GM12878 (cell line): Measurements from ENCODE around the gene OR13C3. TPM values are rescaled to one million over a fixed set of nuclear protein-coding genes. Genes with fewer than 3 reads are reported as not detected.

Experiments
- ATAC-seq: fragments of 200-7000 bp; cut with Tn5 transposase; 3 replicates; pipeline ENCODE4 v1.9.1; 2020; ENCODE audit warnings: mild to moderate bottlenecking, moderate library complexity
- BruUV-seq: library from RNA; stranded (reverse); fragments of 400-500 nt; replicated peaks from 2 replicates; lab custom pipeline; 2021; lab: Mats Ljungman, UMichigan
- CTCF ChIA-PET: fragments of 300-600 bp; sonication (Branson Sonifier 250); formaldehyde crosslinking; extraction: SDS; loops from one replicate; lab custom pipeline; 2021; ENCODE audit warnings: inconsistent platforms; lab: Yijun Ruan, JAX
- POLR2A ChIA-PET: fragments of 350-600 bp; formaldehyde crosslinking; extraction: SDS; loops from one replicate; lab custom pipeline; 2021; ENCODE audit warnings: inconsistent platforms; lab: Charles Lee
- RAD21 ChIA-PET: fragments of 300-600 bp; sonication (Branson Sonifier 250); formaldehyde crosslinking; loops from one replicate; lab custom pipeline; 2023; ENCODE audit warnings: antibody characterized with exemption; ENCODE audit not compliant: unreplicated experiment; lab: Charles Lee
- SMC1A ChIA-PET: fragments of 300-600 bp; sonication (Branson Sonifier 250); formaldehyde crosslinking; loops from one replicate; lab custom pipeline; 2023; ENCODE audit not compliant: unreplicated experiment, uncharacterized antibody; lab: Charles Lee
- DNase-seq: peaks from one replicate; pipeline ENCODE4 v3.0.0-alpha.2; 2011; ENCODE audit warnings: low read depth, low spot score
- FAIRE-seq: peaks from 3 replicates; lab custom pipeline; 2011; peaks lifted over from hg19 to GRCh38; lab: Jason Lieb, UNC
- H2AFZ ChIP-seq: 2 replicates; pipeline ENCODE4 v1.6.0; 2011; ENCODE audit warnings: low read depth, low read length, control low read depth; ENCODE audit not compliant: control insufficient read depth
- H3K27ac ChIP-seq: 2 replicates; pipeline ENCODE4 v1.5.1; 2011; ENCODE audit warnings: control low read depth; ENCODE audit not compliant: control insufficient read depth, insufficient read depth
- H3K27me3 ChIP-seq, 2 experiments: replicated peaks in 1 of 2; 2 replicates each; pipeline versions ENCODE4 v1.6.0 to v1.6.1; 2011; ENCODE audit warnings: low read length in 1 of 2; ENCODE audit not compliant: control insufficient read depth in 2 of 2, insufficient read depth in 2 of 2
- H3K36me3 ChIP-seq, 2 experiments: 2 replicates each; pipeline ENCODE4 v1.5.1; 2011; ENCODE audit warnings: low read length in 1 of 2; ENCODE audit not compliant: control insufficient read depth in 2 of 2, insufficient read depth in 2 of 2
- H3K4me1 ChIP-seq: 2 replicates; pipeline ENCODE4 v1.6.1; 2011; ENCODE audit warnings: mild to moderate bottlenecking, low read length, moderate library complexity, mixed read lengths; ENCODE audit not compliant: control insufficient read depth, insufficient read depth
- H3K4me2 ChIP-seq: 2 replicates; pipeline ENCODE4 v1.6.0; 2011; ENCODE audit warnings: control low read depth; ENCODE audit not compliant: control insufficient read depth, insufficient read depth
- H3K4me3 ChIP-seq: fragments of 200-600 bp; sonication (generic); 2 replicates; pipeline ENCODE4 v1.5.1; 2016
- H3K79me2 ChIP-seq: 2 replicates; pipeline ENCODE4 v1.6.0; 2011; ENCODE audit warnings: low read length; ENCODE audit not compliant: control insufficient read depth, insufficient read depth
- H3K9ac ChIP-seq: 2 replicates; pipeline ENCODE4 v1.8.0; 2011; ENCODE audit warnings: low read length, control low read depth, mixed read lengths; ENCODE audit not compliant: control insufficient read depth, insufficient read depth
- H3K9me3 ChIP-seq: replicated peaks from 3 replicates; pipeline ENCODE4 v1.5.1; 2011; ENCODE audit warnings: mild to moderate bottlenecking, low read length; ENCODE audit not compliant: control insufficient read depth, insufficient read depth
- H4K20me1 ChIP-seq: 2 replicates; pipeline ENCODE4 v1.6.0; 2011; ENCODE audit not compliant: control insufficient read depth, insufficient read depth
- IKZF1 ChIP-seq: fragments of 450-650 bp; conservative IDR thresholded peaks from 2 replicates; pipeline ENCODE4 v1.6.1; 2017; ENCODE audit warnings: antibody characterized with exemption, mild to moderate bottlenecking
- MEF2B ChIP-seq: fragments of 450-650 bp; IDR thresholded peaks from 2 replicates; pipeline ENCODE4 v1.6.1; 2018; ENCODE audit warnings: mild to moderate bottlenecking, moderate library complexity; ENCODE audit not compliant: partially characterized antibody, poor library complexity, severe bottlenecking
- RFX5 ChIP-seq: IDR thresholded peaks from 2 replicates; pipeline ENCODE4 v1.6.1; 2011; ENCODE audit warnings: low read depth, low read length, improper control_type of control experiment
- RUNX3 ChIP-seq: IDR thresholded peaks from 2 replicates; pipeline ENCODE4 v1.6.1; 2012; ENCODE audit warnings: low read length, inconsistent platforms
- SMAD1 ChIP-seq: fragments of 450-650 bp; IDR thresholded peaks from 2 replicates; pipeline ENCODE4 v1.6.1; 2018; ENCODE audit warnings: mild to moderate bottlenecking, low read depth; ENCODE audit not compliant: partially characterized antibody
- SMARCA5 ChIP-seq: fragments of 450-650 bp; IDR thresholded peaks from 2 replicates; pipeline ENCODE4 v1.6.1; 2017; ENCODE audit warnings: mild to moderate bottlenecking
- WGBS: methylation state at CpG from one replicate; pipeline ENCODE4 v1.1.6; 2016; ENCODE audit warnings: low lambda C conversion rate; ENCODE audit not compliant: insufficient replicate concordance, insufficient coverage; ENCODE audit errors: missing lambda C conversion rate; 5-methylcytosine and 5-hydroxymethylcytosine counted together
- in situ Hi-C: fragments of 300-500 bp; cut with MboI; formaldehyde crosslinking; loops from 9 replicates; pipeline ENCODE4 v1.14.3; 2018; ENCODE audit warnings: mixed read lengths
- intact Hi-C: fragments of 100-400 bp; cut with micrococcal nuclease; formaldehyde crosslinking; loops from one replicate; pipeline ENCODE4 v1.14.2; 2022; ENCODE audit not compliant: unreplicated experiment
- polyA plus RNA-seq, 11 experiments: library from polyadenylated mRNA; depleted of rRNA in 4 of 11; unstranded in 6 of 11; stranded (reverse) in 5 of 11; fragments of >200 nt; fragmentation: Nextera tagmentation in 4 of 11; fragmentation: Illumina TruSeq in 1 of 11; extraction: Ambion mirVana in 4 of 11; extraction: Trizol in 1 of 11; gene quantifications; 1 replicate in 1 of 11; 2 replicates in 10 of 11; pipeline versions ENCODE4 v1.2.1 to v1.2.3, GENCODE V29; 2011 to 2016; ENCODE audit warnings: inconsistent platforms in 2 of 11, missing spikeins in 2 of 11, low read depth in 1 of 11
- total RNA-seq, 4 experiments: library from RNA; depleted of rRNA in 3 of 4; stranded (reverse); fragments of >200 nt in 3 of 4; fragmentation: Illumina TruSeq in 1 of 4; extraction: Trizol in 1 of 4; gene quantifications; 2 replicates each; pipeline versions ENCODE4 v1.2.1 to v1.2.3, GENCODE V29; 2013 to 2021

The OR13C3 gene
- total and polyA plus RNA-seq, 10 of the 15 experiments (the other 5 are each of a cell fraction or from before 2014, with no cell fraction given), result 0.87 TPM; not detected in 9

DNA sequence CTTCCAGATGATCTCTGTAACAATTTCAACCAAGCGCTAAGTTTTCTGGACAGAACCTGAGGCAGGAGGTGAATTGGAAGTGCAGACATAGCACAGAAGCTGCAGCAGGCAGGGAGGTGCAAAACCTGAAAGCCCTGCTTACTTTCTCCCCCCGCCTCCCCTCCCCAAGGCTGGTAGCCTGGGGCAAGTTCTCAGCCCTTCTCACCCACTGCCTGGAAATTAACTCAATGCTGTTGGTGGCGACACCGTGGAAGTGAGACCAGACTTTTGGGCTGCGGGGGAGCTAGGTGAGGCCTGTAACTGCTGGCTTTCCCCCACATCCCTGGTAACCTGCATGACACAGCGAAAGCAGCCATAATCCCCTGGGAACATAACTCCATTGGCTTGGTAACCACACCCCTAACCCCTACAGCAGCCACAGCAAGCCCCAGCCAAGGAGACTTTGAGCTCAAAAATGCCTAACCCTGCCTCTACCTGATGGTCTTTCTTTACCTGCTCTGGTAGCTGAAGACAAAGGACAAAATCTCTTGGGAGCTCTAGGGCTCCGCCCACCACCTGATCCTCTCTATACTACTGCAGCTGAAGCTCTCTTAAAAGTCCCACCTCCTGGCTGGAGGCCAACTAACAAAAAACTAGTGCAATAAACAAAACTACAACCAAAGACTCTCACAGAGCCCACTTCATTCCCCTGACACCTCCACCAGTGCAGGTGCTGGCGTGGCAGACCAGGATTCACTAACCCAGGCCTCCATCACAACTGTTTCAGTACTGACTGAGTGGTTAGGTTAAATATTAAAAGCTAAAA is 20.4 kb upstream of the OR13C3 start:
- ChIA-PET POLR2A (no interaction called here), SMC1A (interaction anchor here (0.6 kb wide), 1 partner anchor 17 kb away, joined by 3 read pairs; no protein-coding TSS in a partner anchor), CTCF (no interaction called here), RAD21 (interaction anchor here (1.0 kb wide), 1 partner anchor 12 kb away, joined by 3 read pairs; no protein-coding TSS in a partner anchor)
- TF ChIP-seq RUNX3 (no peak), SMAD1 (peak; percentile 30), MEF2B (peak; percentile 19), IKZF1 (0 out of 2 replicates have a peak, but pooled peaks have one; percentile 26)
- no peak overlapping the region for H3K4me3 ChIP-seq
- ATAC-seq, result peak; percentile 68
- 34% methylated on average over 8 of the region's 8 CpGs for WGBS
- no peak overlapping the region for H3K4me2 ChIP-seq
- DNase-seq, result no peak
- FAIRE-seq, result no peak
- no peaks in the 10 kb centered on the region; the same call in 2 of the 3 replicates for H3K9me3 ChIP-seq
- no peaks in the 10 kb centered on the region for H3K36me3 ChIP-seq
- BruUV-seq, result no TSS peak
- H2AFZ ChIP-seq, result no peak overlapping the region
- H3K9ac ChIP-seq, result no peak overlapping the region
- H4K20me1 ChIP-seq, result no peaks in the 10 kb centered on the region
- no peaks in the 10 kb centered on the region for H3K79me2 ChIP-seq
- intact Hi-C loops, result no loop called here
- in situ Hi-C loops, result no loop called here
- H3K27ac ChIP-seq, result no peak overlapping the region
- H3K27me3 ChIP-seq, result no peaks in the 10 kb centered on the region
- H3K4me1 ChIP-seq, result no peaks in the 10 kb centered on the region

GRCh38 chr9:104555521-104555920 is 18.9 kb upstream of the OR13C3 start:
- RAD21 ChIA-PET, result no interaction called here
- no peak for TF ChIP-seq RFX5
- no peak for TF ChIP-seq SMARCA5
- no peaks in the 10 kb centered on the region; the same call in 2 of the 3 replicates for H3K9me3 ChIP-seq
- H3K4me3 ChIP-seq, result no peak overlapping the region
- ATAC-seq (no peak), FAIRE-seq (no peak), DNase-seq (no peak)
- POLR2A ChIA-PET, result no interaction called here
- no peaks in the 10 kb centered on the region for H3K27me3 ChIP-seq
- H3K79me2 ChIP-seq, result no peaks in the 10 kb centered on the region
- in situ Hi-C loops (no loop called here), intact Hi-C loops (no loop called here)
- no TSS peak for BruUV-seq
- no peak overlapping the region for H3K9ac ChIP-seq
- 81% methylated on average over 1 of the region's 1 CpG for WGBS
- H3K27ac ChIP-seq, result no peak overlapping the region
- no peak overlapping the region for H3K4me2 ChIP-seq
- CTCF ChIA-PET, result no interaction called here
- SMC1A ChIA-PET, result no interaction called here
- H4K20me1 ChIP-seq, result no peaks in the 10 kb centered on the region
- H2AFZ ChIP-seq, result no peak overlapping the region
- no peaks in the 10 kb centered on the region for H3K4me1 ChIP-seq
- H3K36me3 ChIP-seq, result no peaks in the 10 kb centered on the region
